Left cardiac atrium (tissue), 4 donors: ENCODE results near the gene MYRIP. TPM values are rescaled to one million over a fixed set of nuclear protein-coding genes. Genes with fewer than 3 reads are reported as not detected.
"Not testable (repeated sequence)": the region's sequence is repeated elsewhere in the genome, so short reads cannot be mapped to it uniquely, and the experiment has no call there.

Experiments
- ATAC-seq, 2 donors: fragments of 200-7000 bp; cut with Tn5 transposase; one replicate each; pipeline ENCODE4 v1.9.1; 2020; ENCODE audit warnings: mild to moderate bottlenecking in 2 of 2, moderate library complexity in 2 of 2
- DNase-seq: peaks from one replicate; pipeline ENCODE4 v3.0.0-alpha.2; 2020
- intact Hi-C, 2 donors: fragments of 100-400 bp; cut with DNase I; formaldehyde crosslinking; loops; one replicate each; pipeline versions ENCODE4 v1.14.1 to v1.15.1; 2022 to 2023
- total RNA-seq, 2 donors: library from RNA; stranded (reverse); fragmentation: NEBNext Ultra II Directional; extraction: Animal tissue kit (Norgen Biotek cat#: 25700); gene quantifications; one replicate each; pipeline ENCODE4 v1.2.1, GENCODE V29; 2021
- donor health status: DM: no; HTN: yes; CAD: no.
- donor health status: DM: no; HTN: yes; CAD: no; lungs with severe emphysema.
- donor health status: DM: yes; HTN: yes; CAD: no.
- donor health status: Dilated cardiomyopathy.

Gene MYRIP
- total RNA-seq, 2 donors from 2014 or later, result 2.3 to 6.8 TPM

DNA sequence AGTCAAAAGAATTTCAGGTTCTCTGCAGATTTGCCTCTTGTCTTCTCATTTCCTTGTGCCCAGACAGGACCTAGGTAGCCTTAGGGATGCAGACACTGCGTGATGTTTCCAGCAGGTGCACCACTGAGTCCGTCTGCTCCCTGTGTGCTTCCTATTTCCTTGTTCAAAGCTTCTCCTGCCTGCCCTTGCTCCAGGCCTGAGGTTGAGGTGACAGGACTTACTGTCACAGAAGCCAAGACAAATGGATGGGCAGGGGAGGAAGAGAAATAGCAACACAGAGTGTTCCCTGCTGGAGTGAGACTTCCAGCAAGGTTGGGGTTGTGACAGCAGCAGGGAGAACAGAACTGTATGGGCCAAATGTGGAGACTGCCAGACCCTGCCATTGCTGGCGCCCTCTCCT, 199.4 kb downstream of the MYRIP start:
- ATAC-seq, result no peak
- intact Hi-C loops, result no loop called here
- no peak for DNase-seq

DNA sequence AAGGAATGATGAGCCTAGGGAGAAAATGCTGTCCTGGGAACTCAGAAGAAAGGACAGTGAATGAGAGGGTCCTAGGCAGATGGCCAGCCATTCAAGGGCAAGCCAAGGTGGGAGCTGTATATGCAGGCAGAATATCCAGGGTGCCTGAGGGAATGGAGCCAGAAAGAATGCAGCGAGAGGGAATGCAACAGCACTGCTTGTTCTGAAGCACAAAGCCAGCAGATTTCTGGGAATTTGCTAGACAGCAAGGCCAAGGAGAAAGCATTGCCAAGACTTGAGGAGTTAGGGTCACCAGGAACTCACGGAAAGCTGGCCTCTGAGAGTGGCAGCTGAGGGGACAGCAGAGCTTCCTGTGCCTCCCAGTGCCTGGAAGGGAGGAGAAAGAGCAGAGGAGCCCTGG, 200.6 kb downstream of the MYRIP start:
- intact Hi-C loops, result no loop called here
- DNase-seq, result no peak
- peak in 1 of 2 donors; percentile 59 for ATAC-seq

DNA sequence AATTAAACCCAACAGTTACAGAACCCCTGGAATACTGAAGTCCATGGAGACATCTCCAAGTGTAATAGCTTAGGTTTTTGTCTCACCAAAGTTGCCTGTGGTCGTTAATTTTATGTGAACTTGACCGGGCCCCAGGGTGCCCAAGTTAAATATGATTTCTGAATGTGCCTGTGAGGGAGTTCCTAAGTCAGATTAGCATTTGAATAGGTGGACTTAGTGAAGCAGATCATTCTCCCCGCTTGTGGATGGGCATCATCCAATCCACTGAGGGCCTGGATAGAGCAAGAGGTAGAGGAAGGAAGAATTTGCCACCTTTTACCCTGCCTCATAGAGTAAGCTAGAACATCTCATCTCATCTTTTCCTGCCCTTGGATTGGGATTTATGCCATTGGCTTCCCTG, 203.0 kb downstream of the MYRIP start:
- ATAC-seq (no peak), DNase-seq (no peak)
- intact Hi-C loops, result no loop called here

DNA sequence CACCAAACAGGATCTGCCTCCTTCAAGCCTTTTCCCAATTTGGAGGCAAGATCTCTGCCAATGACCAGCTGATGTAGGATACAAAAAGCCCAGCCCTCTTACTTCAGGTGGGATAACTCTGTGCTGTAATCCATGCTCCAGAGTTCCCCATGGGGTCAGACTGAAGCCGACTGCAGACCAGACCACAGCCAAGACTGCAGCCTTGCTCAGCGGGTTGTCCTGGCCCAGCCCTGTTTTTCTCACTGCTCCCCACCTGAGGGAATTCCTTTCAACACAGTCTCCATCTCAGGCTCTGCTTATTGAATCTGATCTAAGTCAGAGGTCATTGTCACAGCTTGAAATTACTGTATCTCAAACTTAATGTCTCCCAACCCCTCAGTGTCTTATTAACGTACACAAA, 207.0 kb downstream of the MYRIP start:
- intact Hi-C loops, result no loop called here
- DNase-seq, result no peak
- no peak for ATAC-seq

DNA sequence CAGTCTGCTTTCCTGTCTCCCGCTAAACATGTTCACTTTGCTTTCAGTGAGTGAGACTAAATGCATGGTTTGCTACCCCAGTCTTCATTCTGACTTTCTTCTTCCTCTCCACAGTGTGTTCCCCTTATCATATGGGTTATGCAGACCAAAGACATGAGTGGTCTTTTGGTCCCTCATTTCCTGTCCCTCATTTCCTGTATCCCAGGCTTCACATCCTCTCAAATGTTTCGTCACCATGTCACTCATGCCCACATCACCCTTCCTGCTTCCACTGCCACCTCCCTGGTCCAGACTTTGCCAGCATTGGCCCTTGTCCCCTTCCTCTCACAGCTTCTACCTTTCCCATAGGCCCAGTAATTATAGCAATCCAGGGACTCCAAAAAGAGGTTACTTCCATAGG, 209.0 kb downstream of the MYRIP start:
- DNase-seq, result no peak
- intact Hi-C loops, result no loop called here
- ATAC-seq, result no peak

GRCh38 chr3:40019376-40019775, 210.0 kb downstream of the MYRIP start:
- intact Hi-C loops, result no loop called here
- DNase-seq (no peak), ATAC-seq (no peak)

DNA sequence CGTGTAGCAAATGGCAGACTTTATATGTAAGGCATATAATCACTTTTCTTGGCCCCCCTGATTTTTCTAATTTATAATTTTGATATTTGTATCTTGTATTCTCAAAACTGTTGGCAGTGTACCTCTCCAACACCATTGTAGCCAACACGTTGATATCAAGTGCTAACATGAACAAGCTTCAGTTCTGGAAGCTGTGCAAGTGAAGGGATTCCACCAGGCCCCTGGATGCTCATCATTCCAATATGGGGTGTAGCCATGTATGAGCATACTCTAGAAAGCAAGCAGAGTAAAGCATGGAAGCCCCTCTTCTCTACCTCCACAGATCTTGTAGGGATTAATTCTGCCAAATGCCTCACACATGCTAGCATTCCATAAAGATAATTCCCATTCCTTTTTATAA, 211.3 kb downstream of the MYRIP start:
- DNase-seq (no peak), ATAC-seq (peak; percentile 52 to 83)
- intact Hi-C loops, result no loop called here

DNA sequence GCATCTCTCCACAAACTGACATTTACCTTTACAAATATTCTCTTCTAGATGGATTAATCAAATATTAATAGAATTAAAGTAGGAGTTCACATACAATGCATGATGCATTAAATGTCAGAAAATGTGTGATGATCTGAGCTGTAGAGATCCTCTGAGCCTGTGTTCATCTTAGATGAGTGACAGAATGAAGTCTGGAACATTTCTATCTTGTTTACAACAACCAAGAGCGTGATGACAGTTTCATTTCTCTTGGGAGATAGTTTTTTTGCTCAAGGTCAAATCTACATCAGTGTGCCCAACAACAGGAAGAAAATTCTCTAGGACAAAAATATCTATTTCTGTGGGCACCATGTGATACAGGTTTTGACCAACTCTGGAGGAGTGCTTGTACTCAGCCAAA, 211.9 kb downstream of the MYRIP start:
- DNase-seq (no peak), ATAC-seq (peak; percentile 47 to 70)
- intact Hi-C loops, result no loop called here

- ATAC-seq, result no peak
- no peak for DNase-seq
- intact Hi-C loops, result no loop called here
These were observed 213.0 kb downstream of the MYRIP start for GRCh38 chr3:40022297-40022827.

DNA sequence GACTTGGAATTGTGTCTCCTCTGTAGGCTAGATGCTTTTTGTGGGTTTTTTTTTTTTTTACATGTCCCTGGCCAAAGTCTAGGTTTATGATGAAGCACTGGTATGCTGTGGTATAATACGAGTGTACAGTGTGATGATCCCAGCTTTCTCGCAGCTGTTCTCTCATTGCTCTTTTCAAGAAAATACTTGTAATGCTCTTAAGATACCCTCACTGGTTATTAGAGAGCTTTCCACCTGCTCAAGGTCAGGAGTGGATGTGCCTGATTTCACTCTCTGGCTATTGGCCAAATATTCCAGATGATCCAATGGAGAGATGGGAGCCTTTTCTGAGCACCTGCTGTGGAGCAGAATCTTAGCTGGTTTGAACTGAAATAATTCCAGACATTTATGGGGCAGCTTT, 215.1 kb downstream of the MYRIP start:
- intact Hi-C loops, result no loop called here
- ATAC-seq (no peak), DNase-seq (no peak)

- intact Hi-C loops, ATAC-seq, DNase-seq: not testable (repeated sequence)
These were observed 216.5 kb downstream of the MYRIP start for GRCh38 chr3:40025892-40026291.

GRCh38 chr3:40035177-40035576, 225.8 kb downstream of the MYRIP start:
- DNase-seq (no peak), ATAC-seq (no peak)
- intact Hi-C loops, result no loop called here

GRCh38 chr3:40037582-40037981, 228.2 kb downstream of the MYRIP start:
- intact Hi-C loops, result no loop called here

GRCh38 chr3:40042752-40043443, 233.5 kb downstream of the MYRIP start:
- no peak for DNase-seq
- no peak for ATAC-seq
- intact Hi-C loops, result no loop called here

More at GRCh38 chr3:40037582-40037981, 228.2 kb downstream of the MYRIP start:
- ATAC-seq, result no peak
- DNase-seq, result no peak

- no peak for ATAC-seq
- peak; percentile 22 for DNase-seq
- intact Hi-C loops, result no loop called here
These were observed 234.0 kb downstream of the MYRIP start for GRCh38 chr3:40043444-40043755.

DNA sequence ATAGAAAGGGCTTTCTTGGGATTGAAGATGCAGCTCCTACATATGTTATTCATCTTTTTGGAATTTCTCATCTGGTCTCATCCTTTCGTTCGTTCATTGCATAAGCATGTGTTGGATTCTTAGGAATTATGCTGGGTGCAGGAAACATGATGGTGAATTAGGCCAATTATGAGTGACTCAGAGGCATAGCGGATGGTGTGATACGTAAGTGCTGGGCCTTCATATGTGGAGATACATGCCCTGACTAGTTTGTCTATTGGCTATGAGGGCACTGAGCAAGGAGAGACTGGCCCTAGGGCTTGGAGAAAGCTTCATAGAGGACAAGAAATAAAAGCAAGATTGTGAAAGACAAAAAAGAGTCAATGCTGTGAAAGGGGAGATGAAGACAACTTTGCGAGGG, 235.1 kb downstream of the MYRIP start:
- peak in 1 of 2 donors; percentile 33 for ATAC-seq
- intact Hi-C loops, result no loop called here
- no peak for DNase-seq

GRCh38 chr3:40045051-40045450, 235.6 kb downstream of the MYRIP start:
- intact Hi-C loops, result no loop called here
- DNase-seq, result no peak
- no peak for ATAC-seq

GRCh38 chr3:40046149-40046548, 236.7 kb downstream of the MYRIP start:
- DNase-seq, result no peak
- intact Hi-C loops, result no loop called here
- no peak for ATAC-seq

GRCh38 chr3:40047406-40047805, 238.0 kb downstream of the MYRIP start:
- intact Hi-C loops, result no loop called here
- DNase-seq (no peak), ATAC-seq (no peak)

- intact Hi-C loops, result no loop called here
- no peak for ATAC-seq
- no peak for DNase-seq
These were observed 244.3 kb downstream of the MYRIP start for GRCh38 chr3:40053663-40054062.

GRCh38 chr3:40054568-40055222, 245.3 kb downstream of the MYRIP start:
- DNase-seq (no peak), ATAC-seq (no peak)
- intact Hi-C loops, result no loop called here
